Neural progenitor cell (in vitro differentiated cells): ENCODE measurements around the gene ABCC6.

Experiments
- EZH2 ChIP-seq: fragments of 200-600 bp; sonication (generic); IDR thresholded peaks from 2 replicates; pipeline ENCODE4 v1.6.1; 2017; ENCODE audit warnings: antibody characterized with exemption, mild to moderate bottlenecking, moderate library complexity
- EZH2phosphoT487 ChIP-seq: fragments of 200-600 bp; sonication (generic); IDR thresholded peaks from 2 replicates; pipeline ENCODE4 v1.6.1; 2017; ENCODE audit warnings: antibody characterized with exemption
- TF ChIP-seq, protein P1 (sequence below): fragments of 200-600 bp; sonication (generic); IDR thresholded peaks from 2 replicates; pipeline ENCODE4 v1.5.1; 2017; ENCODE audit warnings: antibody characterized with exemption, mild to moderate bottlenecking

- TF ChIP-seq, protein P1, sequence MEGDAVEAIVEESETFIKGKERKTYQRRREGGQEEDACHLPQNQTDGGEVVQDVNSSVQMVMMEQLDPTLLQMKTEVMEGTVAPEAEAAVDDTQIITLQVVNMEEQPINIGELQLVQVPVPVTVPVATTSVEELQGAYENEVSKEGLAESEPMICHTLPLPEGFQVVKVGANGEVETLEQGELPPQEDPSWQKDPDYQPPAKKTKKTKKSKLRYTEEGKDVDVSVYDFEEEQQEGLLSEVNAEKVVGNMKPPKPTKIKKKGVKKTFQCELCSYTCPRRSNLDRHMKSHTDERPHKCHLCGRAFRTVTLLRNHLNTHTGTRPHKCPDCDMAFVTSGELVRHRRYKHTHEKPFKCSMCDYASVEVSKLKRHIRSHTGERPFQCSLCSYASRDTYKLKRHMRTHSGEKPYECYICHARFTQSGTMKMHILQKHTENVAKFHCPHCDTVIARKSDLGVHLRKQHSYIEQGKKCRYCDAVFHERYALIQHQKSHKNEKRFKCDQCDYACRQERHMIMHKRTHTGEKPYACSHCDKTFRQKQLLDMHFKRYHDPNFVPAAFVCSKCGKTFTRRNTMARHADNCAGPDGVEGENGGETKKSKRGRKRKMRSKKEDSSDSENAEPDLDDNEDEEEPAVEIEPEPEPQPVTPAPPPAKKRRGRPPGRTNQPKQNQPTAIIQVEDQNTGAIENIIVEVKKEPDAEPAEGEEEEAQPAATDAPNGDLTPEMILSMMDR = no peak
- TF ChIP-seq EZH2 (no peak), EZH2phosphoT487 (no peak)
These were observed 120.6 kb downstream of the ABCC6 start for GRCh38 chr16:16102738-16103137.
